NOMO-1 treated with DMSO at 0.1 percent for 48 hours (cell line): ENCODE results near the gene ADAM12.

Experiments
- DNase-seq: peaks from one replicate; lab custom pipeline; 2025; ENCODE audit not compliant: unreplicated experiment; lab: John Stamatoyannopoulos, UW

Gene ADAM12, protein sequence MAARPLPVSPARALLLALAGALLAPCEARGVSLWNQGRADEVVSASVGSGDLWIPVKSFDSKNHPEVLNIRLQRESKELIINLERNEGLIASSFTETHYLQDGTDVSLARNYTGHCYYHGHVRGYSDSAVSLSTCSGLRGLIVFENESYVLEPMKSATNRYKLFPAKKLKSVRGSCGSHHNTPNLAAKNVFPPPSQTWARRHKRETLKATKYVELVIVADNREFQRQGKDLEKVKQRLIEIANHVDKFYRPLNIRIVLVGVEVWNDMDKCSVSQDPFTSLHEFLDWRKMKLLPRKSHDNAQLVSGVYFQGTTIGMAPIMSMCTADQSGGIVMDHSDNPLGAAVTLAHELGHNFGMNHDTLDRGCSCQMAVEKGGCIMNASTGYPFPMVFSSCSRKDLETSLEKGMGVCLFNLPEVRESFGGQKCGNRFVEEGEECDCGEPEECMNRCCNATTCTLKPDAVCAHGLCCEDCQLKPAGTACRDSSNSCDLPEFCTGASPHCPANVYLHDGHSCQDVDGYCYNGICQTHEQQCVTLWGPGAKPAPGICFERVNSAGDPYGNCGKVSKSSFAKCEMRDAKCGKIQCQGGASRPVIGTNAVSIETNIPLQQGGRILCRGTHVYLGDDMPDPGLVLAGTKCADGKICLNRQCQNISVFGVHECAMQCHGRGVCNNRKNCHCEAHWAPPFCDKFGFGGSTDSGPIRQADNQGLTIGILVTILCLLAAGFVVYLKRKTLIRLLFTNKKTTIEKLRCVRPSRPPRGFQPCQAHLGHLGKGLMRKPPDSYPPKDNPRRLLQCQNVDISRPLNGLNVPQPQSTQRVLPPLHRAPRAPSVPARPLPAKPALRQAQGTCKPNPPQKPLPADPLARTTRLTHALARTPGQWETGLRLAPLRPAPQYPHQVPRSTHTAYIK

DNA sequence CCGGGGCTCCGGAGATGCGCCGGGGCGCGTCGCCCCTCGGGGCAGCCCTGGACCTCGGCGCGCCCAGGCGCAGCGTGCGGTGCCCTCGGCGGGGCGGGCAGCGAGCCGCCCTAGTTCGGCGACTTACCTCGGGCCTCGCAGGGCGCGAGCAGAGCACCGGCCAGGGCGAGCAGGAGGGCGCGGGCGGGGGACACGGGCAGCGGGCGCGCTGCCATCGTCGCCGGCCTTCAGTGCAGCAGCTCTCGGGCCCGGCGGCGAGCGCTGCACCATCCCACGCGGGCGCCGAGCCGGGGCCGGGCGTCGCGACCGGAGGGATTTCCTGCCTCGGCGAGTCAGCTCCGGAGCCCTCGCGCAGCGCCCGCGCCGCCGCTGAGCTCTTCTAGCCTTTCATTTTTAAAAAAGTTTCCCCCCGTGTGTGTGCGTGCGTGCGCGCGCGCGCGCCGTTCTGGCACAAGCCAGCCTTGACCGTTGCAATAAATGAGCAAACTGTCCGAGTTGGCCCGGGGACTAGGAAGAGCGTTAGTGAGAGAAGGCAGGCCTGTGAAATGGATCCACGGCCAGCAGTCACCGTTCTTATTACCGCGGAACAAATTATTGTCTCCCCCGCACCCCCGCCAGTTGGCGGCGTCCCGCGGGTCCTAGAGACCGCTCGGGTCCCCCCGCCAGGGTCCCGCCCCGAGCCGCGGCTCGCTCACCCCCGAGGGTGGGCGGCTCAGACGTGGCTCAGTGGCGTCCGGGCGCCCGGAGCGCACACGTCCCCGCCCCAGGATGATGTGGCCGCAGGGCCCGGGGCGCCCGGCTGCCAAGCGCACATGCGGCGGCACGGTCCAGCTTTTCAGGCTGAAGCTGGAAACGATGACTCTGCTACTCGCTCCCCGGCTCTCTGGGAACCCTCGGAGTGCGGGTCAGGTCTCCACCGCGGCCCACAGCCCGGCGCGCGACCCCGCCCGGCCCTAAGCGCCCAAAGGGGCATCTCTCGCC lies at the start of gene ADAM12:
ADAM12 (minus strand) TSS at position 547 of the 981 bp plus-strand sequence; CDS start at position 215, 332 bp downstream.
- no peak for DNase-seq

DNA sequence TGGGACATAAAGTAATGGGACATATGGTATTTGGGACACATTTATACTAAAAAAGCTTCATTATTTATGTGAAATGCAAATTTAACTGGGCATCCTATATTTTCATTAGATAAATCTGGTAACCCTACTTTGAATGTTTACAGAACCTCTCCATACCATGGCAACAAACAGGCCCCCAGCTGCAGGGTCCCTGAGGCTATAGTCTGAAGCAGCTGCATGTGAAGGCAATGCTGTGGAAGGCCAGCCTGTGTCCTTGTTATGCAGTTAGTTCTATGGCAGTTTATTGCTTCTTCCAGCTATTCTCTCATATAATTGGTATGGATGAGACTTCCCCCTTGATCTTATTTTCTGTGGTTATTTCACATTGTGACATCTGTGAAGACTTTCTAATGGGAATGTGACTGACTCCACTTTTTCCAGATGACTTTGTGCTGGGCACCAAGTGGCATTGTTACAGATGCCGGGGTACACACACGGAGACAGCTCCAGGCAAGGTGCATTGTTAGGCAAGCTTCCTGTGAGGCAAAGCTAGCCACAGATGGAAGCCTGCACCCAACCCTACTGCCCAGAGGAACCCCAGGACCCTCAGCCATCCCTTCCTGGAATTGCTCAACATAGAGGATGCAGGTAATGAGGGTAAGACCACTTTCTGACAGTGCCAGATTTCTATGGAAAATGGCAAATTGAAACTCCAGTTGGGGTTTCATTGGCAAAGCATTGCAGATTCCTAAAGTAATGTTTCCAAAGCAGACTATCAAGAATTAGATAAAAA lies 49.5 kb upstream of the ADAM12 start:
- no peak for DNase-seq

DNA sequence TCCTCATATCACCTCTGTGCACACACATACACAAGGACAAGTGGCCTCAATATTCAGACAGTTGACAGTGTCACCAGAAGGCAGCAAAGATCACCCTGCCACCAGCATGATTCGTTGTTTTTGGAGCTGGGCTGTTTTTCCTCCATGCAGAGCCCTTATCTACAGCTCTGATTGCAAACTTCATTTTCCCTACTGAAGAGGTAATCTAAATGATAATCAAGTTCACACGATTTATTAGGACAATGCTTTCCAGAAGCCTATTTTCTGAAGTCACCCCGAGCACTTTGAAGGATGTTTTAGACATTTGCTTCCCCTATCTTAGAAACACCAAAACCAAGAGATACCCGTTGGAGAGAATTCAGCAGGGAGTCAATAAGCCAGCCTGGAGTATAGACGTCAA lies 46.0 kb upstream of the ADAM12 start:
- DNase-seq, result no peak

DNA sequence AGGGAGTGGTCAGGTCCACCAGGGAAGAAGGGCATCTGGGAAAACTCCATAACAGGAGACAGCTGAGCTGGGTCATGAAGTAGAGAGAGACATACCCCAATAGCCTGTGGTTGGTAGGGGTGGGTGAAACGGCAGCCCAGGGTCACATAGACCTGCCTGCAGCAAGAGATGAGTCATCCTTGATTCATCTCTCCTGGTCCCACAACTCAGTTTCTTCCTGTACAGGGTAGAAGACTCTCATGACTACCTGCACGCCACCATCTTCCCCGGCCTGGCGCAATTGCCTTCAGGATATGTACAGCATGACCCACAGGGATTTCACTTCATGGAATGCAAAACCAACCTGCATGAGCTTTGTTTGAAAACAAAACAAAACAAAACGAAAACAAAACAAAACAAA lies 45.1 kb upstream of the ADAM12 start:
- no peak for DNase-seq

DNA sequence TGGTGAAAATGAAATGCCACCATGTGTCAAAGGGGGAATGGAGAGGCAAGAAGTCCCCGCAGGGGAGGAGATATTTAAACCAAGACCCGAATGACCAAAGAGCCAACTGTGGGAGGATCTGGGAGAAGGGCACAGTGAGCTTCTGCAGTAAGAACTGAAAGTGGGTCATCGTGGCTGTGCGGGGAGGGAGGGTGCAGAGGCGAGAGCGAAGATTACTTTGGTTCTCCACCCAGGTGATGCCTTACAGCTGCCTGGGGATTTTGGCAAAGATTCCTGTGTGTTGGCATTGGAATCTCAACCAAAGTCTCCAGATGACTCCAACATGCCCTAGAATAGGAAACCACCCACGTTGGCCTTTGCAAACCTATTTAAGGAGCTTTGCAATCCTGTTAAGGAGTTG lies 44.2 kb upstream of the ADAM12 start:
- no peak for DNase-seq

DNA sequence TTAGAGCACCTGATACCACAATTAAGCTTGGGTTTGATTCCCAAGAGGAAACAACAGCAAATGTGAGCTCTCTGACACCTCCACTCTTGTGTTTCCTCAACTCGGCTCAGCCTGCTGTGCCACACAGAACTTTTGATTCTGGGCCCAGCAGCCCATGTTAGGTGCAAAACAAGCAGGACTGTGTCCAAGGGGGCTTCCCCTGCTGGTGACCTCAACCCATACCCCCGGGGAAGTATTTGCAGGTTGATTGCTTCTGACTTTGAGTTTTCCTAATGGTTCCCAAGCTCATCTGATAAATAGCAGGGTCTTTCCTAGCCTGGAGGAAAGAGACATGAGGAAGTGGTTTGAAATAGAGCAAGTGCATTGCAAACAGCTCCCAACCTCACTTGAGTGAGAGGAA lies 43.5 kb upstream of the ADAM12 start:
- DNase-seq, result no peak

DNA sequence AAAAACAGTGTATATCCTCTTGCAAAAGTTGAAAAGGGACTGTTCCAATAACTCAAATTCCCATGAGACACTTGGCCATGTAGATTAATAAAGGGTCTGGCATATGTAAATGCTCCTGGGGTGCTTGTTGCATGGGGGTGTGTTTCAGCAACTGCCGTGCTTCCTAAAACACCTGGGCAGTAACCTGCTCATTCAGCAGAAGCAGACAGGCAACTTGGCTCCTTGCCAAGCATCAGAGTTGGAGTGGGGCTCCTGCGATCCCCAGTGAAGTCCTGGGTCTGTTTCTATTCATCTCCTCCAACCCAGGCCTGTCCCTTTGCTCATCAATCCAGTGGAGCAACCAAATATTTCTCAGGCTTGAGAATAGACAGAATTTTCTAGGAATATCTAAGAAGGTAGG lies 42.2 kb upstream of the ADAM12 start:
- DNase-seq, result no peak

DNA sequence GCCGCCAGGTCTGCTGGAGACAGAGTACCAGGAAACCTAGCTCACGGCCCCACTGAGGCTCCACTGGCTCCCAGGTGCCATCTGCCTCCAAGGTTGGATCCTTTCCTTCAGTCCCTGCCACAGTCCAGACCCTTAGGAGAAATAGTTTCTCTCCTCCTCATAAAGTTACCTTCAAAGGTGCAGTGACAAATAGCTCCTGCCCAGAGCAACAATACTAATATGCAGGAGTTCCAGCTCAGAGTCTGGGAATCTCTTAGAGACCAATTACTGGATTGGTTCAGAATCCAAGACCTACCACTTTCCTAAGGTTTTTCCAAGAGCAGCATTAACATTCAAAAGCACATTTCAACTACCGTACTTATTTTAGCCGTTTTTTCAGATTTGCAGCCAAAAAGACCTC lies 41.0 kb upstream of the ADAM12 start:
- DNase-seq, result no peak

DNA sequence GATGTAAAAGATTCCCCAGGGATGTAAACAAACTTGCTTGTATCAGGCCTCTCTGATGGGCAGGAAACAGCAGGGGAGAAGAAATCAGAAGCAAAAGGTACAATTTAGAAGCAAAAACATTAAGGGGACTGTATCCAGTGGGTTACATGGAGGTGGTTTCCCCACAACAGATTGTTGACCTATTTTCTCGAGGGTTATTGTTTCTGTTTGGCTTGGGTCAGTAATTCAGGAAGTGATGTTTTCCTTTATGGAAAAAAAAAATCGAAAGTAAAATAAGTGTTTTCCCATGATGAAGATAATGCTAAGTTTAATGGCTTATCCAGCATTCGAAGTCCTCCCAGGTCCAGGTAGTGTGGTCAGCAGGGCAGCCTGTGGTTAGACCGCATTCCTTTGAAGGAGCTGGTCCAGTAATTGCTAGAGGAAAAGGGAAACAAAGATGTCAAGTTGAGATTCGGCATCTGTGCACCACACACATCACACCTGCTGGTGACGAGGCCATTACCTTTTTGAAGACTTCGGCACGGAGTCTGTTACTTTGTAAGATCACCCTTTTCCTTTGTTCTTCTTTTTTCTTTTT lies 37.3 kb upstream of the ADAM12 start:
- DNase-seq, result no peak

DNA sequence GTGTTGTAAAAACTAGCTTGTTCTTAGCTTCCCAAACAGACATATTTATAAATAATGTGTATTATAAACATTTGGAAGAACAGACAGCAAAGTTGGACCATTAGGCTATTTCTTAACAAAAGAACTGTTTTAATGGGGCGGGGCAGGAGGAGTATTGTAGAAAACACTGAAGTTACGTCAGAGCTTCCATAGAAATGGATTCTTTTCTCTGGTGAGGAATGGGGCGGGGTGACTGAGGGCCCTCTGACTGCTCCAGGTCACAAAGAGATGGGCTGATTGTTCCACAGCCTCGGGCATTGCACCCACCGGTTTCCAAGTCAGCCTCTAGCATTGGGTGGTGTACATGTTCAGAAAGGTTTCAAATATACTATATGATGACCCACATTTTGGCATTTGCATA lies 36.8 kb upstream of the ADAM12 start:
- no peak for DNase-seq

DNA sequence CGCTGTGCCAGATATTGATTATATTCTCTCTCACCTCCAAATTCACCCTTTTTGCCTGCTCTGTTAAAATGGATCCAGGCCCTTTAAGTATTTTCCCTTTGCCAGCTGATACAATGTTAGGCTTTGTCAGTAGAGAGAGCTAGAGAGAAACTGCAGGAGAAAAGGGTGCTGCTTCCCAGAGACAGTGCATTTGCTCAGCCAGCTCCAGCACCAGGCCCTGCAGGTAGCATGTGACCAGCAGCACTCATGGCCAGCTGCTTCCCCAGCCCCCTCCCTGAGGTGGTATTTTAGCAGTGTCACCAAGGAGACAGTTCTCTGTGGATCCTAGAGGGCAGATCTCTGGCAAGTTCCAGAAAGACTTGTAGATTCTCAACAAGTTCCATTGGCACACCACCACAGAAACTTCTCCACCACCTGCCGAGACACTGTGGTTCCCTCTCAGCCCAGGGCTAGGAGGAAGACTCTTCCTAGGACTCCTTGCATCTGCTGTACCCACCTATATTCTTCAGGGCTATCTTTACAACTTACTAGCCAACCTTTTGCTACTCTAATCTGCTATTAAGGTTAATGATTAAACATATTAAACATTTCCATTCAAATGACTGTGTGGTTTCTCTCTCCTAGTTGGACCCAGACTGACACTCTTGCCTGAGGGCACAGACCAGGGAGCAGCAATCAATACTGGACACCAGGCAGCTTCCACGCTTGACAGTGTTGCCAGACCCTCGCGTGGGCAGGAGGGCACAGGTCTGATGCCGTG lies 35.6 kb upstream of the ADAM12 start:
- DNase-seq, result no peak

DNA sequence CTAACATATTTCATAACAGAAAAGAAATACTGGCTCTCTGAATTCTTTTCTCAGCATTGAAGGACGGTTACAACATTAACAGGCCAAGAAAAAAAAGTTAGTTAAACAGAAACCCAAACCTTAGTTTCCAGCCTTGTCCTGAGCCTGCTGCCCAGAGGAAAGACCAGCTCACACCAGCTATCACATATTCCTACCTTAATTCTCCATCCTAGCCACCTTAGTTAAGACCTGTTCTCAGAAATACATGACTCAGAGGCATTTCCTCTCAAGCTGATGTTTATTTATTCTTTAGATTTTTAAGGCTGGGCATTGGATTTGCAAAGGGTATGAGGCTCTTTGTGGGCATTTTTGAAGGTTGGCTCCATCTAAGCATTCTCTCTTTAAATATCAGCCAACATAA lies 34.3 kb upstream of the ADAM12 start:
- no peak for DNase-seq

DNA sequence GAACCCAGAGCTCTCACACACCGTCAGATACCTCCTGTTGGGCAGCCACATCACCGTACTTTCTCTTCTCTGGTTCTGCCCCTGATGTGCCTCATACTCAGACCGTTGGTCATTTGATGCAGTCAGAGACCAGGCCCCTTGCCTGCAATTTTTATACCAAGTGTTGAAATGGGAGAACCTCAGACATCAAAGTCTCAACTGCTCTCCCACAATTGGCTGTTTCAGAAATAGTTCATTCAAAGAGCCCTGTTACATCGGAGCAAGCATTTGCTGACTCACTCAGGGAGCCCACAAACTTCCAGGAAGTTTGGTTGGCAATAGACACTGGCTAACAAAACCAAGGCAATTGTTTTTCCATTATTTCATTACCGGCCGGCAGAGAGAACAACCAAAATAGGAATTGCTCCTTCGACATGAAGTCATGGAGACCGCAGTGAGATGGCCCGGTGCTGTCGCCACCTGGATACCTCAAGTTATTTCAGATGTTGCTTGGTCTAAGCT lies 33.5 kb upstream of the ADAM12 start:
- DNase-seq, result no peak

DNA sequence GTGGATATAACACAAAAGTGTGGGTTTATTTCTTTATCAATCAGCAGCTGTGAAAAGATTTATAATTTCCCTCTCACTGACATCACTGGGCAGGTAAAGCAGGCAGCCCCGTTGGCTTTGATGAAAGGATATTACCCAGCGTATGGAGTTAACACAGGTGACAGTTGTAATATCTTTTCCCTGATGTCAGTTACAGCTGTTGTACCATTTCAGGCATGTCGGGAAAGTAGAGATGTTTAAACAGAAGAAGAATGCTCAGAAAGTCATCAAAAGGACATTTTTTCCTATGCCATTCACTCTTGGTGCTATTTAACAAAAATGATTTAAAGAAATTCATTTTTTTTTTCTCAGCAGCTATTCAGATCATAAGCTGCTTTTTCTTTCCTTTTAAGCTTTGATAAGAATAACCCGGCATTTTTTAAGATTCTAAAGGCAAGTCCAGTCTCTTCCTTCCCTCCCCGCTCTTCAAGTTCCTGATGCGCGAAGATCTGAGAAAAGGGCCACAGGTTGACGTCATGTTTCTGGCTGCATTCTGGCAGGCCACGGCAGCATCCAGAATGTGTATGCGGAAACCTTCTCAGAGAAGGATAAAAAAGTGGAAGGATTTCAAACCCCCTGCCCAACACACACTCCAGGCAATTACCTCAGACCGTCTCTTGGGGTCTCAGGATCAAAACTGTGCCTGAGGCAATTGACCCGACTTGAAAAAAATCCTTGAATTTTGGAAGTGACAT lies 32.5 kb upstream of the ADAM12 start:
- no peak for DNase-seq

DNA sequence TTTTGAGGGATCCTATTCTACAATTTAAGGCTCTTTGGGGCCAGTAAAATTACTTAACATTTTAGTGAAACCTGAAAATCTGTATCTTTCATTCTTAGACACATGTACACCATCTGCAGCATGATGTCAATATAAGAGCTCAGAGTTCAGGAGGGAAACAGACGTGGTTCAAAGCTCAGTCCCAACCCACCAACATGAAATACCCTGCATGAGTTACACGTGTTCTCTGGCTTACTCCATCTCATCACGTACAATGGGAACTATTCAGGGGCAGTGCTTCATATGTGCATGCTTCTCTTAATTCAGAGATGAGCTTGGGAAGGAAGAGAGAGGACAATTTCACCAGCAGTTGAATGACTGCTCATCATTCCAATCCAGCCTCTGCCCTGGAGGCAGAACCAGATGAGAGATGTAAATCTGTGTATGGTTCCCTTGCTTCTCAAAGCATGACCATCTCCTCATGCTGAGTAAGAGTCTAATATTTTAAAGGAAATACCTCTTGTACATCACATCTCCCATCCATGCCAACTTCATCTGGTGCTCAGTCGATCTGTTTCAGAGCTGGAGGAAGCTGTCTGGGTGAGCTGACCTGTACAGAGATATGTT lies 29.0 kb upstream of the ADAM12 start:
- no peak for DNase-seq

DNA sequence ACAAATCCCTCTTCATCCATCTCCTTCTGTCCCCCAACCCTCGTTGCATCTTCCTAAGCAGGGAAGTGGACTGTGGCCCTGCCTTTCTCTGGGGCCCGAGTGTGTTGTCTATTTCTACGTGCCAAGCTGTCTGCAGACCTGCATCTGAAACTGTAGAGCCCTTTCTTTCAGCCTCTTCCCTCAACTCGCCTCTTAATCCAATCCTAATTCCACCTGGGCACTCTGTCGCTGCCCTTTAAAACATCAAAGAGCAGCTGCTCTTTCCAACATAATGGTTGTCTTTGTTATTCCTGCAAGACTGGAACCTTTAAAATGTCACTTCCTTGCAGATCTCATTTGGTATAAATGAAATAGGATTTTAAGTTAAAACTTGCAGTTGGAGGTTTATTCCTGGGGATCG lies 21.5 kb upstream of the ADAM12 start:
- DNase-seq, result no peak

DNA sequence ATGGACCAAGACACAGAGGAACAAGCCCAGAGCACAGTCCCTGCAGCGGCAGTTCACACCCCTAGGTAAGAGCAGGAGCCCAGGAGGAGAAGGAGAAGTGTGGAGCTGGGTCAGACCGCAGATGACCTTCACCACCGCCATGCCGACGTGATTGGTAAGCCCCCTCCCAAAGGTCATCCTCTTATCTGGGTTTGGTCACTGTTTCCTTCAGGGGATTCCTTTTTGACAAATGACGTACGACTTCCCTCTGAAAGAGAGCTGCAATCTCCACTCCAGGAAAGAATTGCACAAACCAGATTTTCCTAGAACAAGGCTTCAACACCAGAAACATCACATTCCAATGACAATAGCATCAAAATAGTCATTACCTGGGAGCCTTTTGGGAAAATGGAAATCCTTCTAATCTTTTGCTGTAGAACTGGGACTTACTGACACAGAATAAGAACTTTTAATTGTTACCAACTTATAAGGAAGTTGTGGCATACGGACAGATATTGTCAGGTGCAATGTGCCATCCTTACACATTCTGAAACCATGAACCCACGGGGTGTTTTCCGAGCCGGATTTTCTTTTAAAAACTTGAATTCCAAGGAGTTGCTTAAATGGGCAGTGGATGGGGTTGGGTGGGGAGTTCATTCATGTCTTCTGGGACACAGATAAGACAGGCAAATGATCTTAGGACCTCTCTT lies 20.8 kb upstream of the ADAM12 start:
- no peak for DNase-seq
